HFF-Myc (cell line): ENCODE data around the gene SMOC2.

ENCODE experiments used
- DNase-seq: peaks from one replicate; pipeline ENCODE4 v3.0.0-alpha.2; 2011; ENCODE audit warnings: low read depth; ENCODE audit errors: extremely low read depth
- H3K4me3 ChIP-seq: replicated peaks from 2 replicates; pipeline ENCODE4 v1.5.1; 2011; ENCODE audit warnings: low read depth, mild to moderate bottlenecking, control low read depth, low read length
- TF ChIP-seq, protein P1 (sequence below): IDR thresholded peaks from 2 replicates; pipeline ENCODE4 v1.5.1; 2012; ENCODE audit warnings: mild to moderate bottlenecking, low read depth, low read length, control low read depth; ENCODE audit errors: missing control alignments

Gene SMOC2

DNA sequence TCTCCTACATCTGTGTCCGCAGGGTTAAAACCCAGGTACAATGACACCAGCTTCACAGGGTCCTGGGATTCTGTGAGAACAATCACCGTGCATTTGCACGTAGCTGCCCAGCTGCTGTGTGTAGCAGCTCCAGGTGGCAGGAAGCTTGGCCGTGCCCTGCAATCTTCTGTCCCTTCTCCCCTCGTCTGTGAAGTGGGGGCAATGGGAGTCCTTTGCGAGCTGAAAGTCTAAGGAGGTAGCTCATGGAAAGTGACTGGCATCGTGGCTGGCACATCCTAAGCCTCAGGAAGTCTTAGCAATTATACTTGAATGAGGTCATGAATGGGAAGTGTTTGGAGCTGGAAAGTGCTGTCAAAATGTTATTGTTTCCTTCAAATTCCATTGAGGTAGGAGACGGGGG lies 137.1 kb downstream of the SMOC2 start:
- TF ChIP-seq, protein P1, sequence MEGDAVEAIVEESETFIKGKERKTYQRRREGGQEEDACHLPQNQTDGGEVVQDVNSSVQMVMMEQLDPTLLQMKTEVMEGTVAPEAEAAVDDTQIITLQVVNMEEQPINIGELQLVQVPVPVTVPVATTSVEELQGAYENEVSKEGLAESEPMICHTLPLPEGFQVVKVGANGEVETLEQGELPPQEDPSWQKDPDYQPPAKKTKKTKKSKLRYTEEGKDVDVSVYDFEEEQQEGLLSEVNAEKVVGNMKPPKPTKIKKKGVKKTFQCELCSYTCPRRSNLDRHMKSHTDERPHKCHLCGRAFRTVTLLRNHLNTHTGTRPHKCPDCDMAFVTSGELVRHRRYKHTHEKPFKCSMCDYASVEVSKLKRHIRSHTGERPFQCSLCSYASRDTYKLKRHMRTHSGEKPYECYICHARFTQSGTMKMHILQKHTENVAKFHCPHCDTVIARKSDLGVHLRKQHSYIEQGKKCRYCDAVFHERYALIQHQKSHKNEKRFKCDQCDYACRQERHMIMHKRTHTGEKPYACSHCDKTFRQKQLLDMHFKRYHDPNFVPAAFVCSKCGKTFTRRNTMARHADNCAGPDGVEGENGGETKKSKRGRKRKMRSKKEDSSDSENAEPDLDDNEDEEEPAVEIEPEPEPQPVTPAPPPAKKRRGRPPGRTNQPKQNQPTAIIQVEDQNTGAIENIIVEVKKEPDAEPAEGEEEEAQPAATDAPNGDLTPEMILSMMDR, result no peak
- no peak for DNase-seq
- no peak overlapping the region for H3K4me3 ChIP-seq

DNA sequence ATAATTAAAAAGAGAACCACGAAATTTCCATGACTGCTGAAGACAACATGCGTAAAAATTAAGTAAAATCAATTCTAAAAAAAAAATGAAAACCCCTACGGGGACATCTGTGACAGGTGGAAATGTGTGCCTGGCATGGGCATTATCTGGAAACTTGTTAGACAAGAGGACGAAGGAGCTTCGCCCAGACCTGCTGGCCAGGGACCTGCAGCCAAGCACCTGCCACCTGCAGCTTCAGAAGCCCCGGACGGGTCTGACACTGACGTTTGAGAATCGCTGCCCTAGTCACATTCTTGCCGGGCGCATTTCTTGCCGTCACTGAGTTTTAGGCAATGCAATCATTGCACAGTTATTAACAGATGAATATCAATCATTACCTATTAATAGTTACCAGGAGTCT lies 140.3 kb downstream of the SMOC2 start:
- no peak overlapping the region for H3K4me3 ChIP-seq
- no peak for DNase-seq
- TF ChIP-seq, protein P1, result no peak

DNA sequence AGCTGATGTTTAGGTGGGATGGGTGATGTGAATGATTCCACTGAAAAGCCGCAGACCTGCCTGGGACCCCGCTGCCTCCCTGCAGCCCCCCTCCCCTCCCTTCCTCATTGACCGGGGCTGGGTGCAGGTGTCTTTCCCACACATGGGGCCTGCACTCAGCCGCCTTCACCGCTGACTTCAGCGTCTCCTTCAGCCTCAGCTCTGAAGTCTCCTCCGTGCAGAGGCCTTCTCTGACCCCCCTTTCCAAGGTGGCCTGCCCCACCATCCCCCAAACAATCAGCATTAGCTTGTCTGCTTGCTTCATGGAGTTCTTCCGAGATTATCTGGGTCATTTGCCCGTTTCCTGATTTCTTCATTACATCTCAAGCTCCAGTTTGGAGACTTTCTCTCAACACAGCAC lies 140.7 kb downstream of the SMOC2 start:
- H3K4me3 ChIP-seq, result no peak overlapping the region
- TF ChIP-seq, protein P1, result no peak
- no peak for DNase-seq

DNA sequence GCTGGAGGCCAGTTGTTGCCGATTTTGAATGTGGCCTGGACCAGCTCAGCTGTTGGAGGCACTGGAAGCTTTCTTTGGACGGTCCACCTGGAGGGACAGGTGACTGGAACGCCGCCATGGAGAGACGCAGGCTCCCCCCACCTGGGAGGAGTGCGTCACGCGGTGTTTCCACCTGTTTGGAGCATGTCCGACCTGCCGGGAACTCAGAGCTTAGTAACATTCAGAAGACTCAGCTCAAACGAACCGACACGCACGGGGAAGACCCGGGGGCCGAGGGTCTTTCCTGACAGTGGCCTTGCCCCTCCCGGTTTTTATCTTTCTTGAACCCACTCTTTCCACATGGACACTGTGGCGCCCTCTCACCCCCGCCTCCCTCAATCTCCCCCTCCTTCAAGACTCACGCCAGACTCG lies 141.6 kb downstream of the SMOC2 start:
- H3K4me3 ChIP-seq, result no peak overlapping the region
- DNase-seq, result no peak
- TF ChIP-seq, protein P1, result no peak

DNA sequence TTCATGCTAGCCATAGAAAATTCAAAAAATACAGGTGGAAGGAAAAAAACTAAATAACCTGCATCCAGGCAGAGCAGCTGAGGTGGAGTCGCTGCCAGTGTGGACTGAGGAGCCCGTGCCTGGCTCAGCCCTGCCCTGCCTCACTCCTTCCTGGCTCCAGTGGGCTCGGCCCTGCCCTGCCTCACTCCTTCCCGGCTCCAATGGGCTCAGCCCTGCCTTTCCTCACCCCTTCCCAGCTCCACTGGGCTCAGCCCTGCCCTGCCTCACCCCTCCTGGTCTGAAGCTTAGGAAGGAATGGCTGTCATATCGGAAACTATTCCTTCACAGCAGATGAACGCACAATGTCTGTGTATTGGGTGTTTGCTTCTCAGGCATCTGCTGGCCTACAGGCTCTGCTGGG lies 142.1 kb downstream of the SMOC2 start:
- DNase-seq, result no peak
- H3K4me3 ChIP-seq, result no peak overlapping the region
- TF ChIP-seq, protein P1, result no peak

DNA sequence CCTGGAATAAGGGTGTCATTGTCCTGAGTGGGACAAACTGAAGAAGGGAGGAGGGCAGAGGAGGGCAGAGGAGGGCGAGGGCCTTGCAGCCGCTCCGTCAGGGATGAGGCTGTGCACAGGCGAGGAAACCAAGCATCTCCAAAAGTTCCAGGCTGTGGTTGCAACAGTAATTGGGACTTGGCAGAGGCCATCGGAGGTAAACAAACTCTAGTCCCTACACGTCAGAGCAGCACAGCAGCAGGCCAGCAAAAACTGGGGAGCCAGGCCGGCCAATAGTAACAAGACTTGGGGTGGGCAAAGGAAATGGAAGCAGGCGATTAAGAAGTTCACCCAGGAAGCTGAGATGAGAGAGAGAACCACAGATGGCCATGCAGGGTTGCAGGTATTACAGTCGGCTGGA lies 142.8 kb downstream of the SMOC2 start:
- no peak overlapping the region for H3K4me3 ChIP-seq
- no peak for DNase-seq
- TF ChIP-seq, protein P1, result no peak

DNA sequence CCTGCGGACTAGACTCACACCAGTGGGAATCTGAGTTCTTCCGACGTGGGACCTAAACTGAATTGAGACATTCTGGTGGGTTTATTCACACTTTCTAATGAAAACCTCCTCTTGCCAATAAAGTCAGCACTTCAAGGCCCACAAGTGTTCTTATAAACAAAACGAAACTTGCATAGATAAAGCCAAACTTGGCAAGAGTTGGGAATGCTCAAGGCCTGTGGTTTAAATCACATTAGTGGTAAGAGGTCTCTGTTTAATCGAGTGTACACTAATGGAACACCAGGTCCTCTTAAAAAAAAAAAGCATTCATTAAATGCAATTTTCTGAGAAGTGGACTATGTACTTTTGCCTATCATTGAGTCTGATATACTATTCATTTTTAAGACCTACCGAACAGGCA lies 143.3 kb downstream of the SMOC2 start:
- no peak for DNase-seq
- H3K4me3 ChIP-seq, result no peak overlapping the region
- TF ChIP-seq, protein P1, result no peak
